Omental fat pad (tissue), 4 donors: ENCODE measurements around the gene SLIT1. TPM values are rescaled to one million over a fixed set of nuclear protein-coding genes. Genes with fewer than 3 reads are reported as not detected.

ENCODE experiments used
- ATAC-seq: fragments of 150-250 bp; one replicate; pipeline ENCODE4 v1.9.1; 2016; ENCODE audit warnings: mild to moderate bottlenecking, moderate library complexity; ENCODE audit not compliant: low FRiP score
- DNase-seq: peaks from one replicate; pipeline ENCODE4 v3.0.0-alpha.2; 2019; ENCODE audit warnings: low spot score
- CTCF ChIP-seq, 3 donors: fragments of 450-650 bp; IDR thresholded peaks; one replicate each; pipeline ENCODE4 v1.5.1; 2016 to 2017; ENCODE audit warnings: antibody characterized with exemption in 3 of 3, mild to moderate bottlenecking in 3 of 3, moderate library complexity in 2 of 3
- total RNA-seq, 4 donors: library from RNA; depleted of rRNA; stranded (reverse); fragments of >200 nt; gene quantifications; one replicate each; pipeline ENCODE4 v1.1.0, GENCODE V29; 2016

Gene SLIT1
- total RNA-seq, 4 donors from 2014 or later: 0.12 to 1.1 (median 0.28) TPM

- no peak for TF ChIP-seq CTCF (IDR thresholded peaks at IDR 0.05)
- no peak for ATAC-seq
- no peak for DNase-seq
These were observed 10.0 kb upstream of the SLIT1 start for GRCh38 chr10:97195706-97196222.

GRCh38 chr10:97192952-97193435, 7.2 kb upstream of the SLIT1 start:
- no peak for ATAC-seq
- TF ChIP-seq CTCF (IDR thresholded peaks at IDR 0.05): no peak
- no peak for DNase-seq

GRCh38 chr10:97190450-97190849, 4.7 kb upstream of the SLIT1 start:
- DNase-seq (no peak), ATAC-seq (no peak)
- TF ChIP-seq CTCF (IDR thresholded peaks at IDR 0.05): no peak

GRCh38 chr10:97188261-97188711, 2.5 kb upstream of the SLIT1 start:
- ATAC-seq: no peak
- TF ChIP-seq CTCF (IDR thresholded peaks at IDR 0.05): no peak
- DNase-seq: no peak

GRCh38 chr10:97186911-97187310, 1.2 kb upstream of the SLIT1 start:
- ATAC-seq (no peak), DNase-seq (no peak)
- no peak for TF ChIP-seq CTCF (IDR thresholded peaks at IDR 0.05)

GRCh38 chr10:97184971-97185325, 811 bp downstream of the SLIT1 start:
- TF ChIP-seq CTCF (IDR thresholded peaks at IDR 0.05): no peak
- no peak for ATAC-seq
- DNase-seq: no peak

- DNase-seq (no peak), ATAC-seq (no peak)
- no peak for TF ChIP-seq CTCF (IDR thresholded peaks at IDR 0.05)
These were observed 2.4 kb downstream of the SLIT1 start for GRCh38 chr10:97183314-97183713.
